Left cardiac atrium (tissue), 4 donors: ENCODE results near the gene TNFRSF18. TPM values are rescaled to one million over a fixed set of nuclear protein-coding genes. Genes with fewer than 3 reads are reported as not detected.
A peak's percentile ranks its signal among the peaks of the same experiment; 100 is the strongest.

Experiments used
- ATAC-seq, 2 donors: fragments of 200-7000 bp; cut with Tn5 transposase; one replicate each; pipeline ENCODE4 v1.9.1; 2020; ENCODE audit warnings: mild to moderate bottlenecking in 2 of 2, moderate library complexity in 2 of 2
- DNase-seq: peaks from one replicate; pipeline ENCODE4 v3.0.0-alpha.2; 2020
- intact Hi-C, 2 donors: fragments of 100-400 bp; cut with DNase I; formaldehyde crosslinking; loops; one replicate each; pipeline versions ENCODE4 v1.14.1 to v1.15.1; 2022 to 2023
- total RNA-seq, 2 donors: library from RNA; stranded (reverse); fragmentation: NEBNext Ultra II Directional; extraction: Animal tissue kit (Norgen Biotek cat#: 25700); gene quantifications; one replicate each; pipeline ENCODE4 v1.2.1, GENCODE V29; 2021
- donor health status: DM: no; HTN: yes; CAD: no.
- donor health status: DM: no; HTN: yes; CAD: no; lungs with severe emphysema.
- donor health status: DM: yes; HTN: yes; CAD: no.
- donor health status: Dilated cardiomyopathy.

Gene TNFRSF18
- total RNA-seq, 2 donors from 2014 or later, result 0.44 TPM; not detected in 1

DNA sequence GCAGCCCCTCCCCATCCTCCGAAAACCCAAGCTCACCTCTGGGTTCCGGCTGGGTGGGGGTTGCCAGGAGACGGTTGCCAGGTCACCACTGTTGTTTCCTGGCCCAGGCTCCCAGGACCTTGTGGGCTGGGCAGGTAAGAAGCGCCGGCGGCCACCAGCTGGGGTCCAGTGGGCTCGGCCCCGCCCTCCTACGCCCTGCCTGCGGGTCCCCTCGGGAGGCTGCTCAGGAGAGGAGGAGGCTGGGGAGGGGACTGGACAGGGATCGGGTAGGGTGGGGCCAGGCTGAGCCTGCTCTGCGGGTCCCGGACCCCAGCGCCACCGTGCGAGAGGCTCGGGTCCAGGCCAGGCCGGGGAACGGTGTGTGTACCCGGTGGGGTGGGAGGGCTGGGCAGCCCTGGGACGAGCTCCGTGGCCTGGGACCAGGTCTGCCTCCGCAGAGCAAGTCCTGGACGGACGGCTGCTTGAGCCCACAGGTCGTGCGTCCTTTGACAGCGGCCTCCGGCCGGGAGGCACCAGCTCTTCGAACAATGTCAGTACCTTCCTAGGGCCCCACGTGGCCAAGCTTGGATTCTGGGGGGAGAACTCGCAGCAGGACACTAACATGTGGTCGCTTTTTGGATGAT, 32.5 kb downstream of the TNFRSF18 start, which contains the start of gene TTLL10:
Gene TTLL10 (plus strand): TSS at position 88 of the 623 bp plus-strand sequence. CDS start 5,336 bp downstream, outside the sequence.
- intact Hi-C loops, result no loop called here
- ATAC-seq (no peak), DNase-seq (peak; percentile 25)

DNA sequence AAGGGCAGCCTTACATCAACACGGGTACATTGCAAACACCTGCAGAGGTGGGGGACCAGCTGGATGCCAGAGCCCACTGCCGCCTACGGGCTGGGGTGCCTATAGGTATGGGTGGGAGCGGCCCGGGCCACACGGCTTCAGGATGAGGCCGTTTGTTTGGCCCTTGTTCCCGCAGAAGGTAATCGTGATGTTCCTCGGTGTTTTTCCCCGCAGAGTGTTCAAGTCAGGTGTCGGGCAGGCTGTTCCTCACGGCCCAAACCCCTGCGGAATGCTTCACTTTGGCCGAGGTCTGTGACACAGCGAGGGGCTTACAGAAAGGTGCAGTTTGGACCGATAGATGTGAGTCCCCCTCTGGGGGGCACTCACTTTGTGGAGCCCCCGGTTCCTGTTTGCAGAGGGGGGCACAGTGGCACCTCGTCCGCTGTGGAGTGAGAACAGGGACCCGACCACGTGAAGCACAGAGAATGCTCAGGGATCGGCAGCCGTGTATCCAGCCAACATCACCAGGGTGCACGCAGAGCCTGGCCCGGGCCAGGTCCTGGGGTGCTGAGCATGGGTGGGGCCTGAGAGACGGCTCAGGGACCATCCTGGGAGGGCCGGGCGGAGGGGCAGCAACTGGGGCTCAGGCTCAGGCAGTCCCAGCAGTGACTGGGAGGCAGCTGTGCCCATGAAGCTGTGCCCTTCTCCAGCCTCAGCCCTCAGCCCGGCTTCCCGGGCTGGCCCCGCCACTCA, 33.2 kb downstream of the TNFRSF18 start:
- ATAC-seq (no peak), DNase-seq (no peak)
- intact Hi-C loops, result no loop called here

DNA sequence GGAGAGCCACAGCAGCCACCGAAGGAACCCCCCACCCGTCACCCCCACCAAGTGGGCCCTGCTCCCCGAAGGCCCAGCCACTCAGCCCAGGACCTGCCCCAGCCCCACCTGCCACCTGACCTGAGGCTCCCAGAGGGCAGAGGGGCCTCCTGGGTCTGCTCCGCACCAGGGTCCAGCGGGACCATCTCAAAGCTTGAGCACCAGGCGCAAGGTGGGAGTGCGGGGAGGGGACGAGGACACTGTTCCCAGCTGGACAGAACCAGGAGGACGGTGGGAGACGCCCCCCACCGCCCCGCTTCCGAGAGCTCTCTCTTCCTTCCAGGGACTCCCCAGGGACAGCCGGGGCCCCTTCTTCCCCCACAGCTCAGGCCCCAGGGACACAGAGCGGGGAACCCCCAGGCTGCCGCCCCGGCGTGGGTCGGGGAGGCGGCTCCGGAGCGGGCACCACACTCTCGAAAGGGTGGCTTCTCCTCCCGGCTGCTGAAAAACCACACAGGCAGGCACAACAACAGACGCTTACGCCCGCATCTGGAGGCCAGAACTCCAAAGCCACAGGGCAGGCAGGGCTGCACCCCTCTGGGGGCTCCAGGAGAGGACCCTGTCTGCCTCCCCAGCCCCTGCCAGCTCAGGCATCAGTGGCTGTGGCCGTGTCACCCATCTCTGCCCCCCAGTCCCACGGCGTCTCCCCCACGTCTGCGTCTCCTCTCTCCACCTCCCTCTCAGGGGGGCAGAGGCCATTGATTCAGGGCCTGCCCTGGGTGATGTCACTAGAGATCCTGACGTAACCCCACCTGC, 34.6 kb downstream of the TNFRSF18 start:
- peak; percentile 17 for DNase-seq
- intact Hi-C loops, result no loop called here
- no peak for ATAC-seq

- intact Hi-C loops, result no loop called here
- DNase-seq (no peak), ATAC-seq (no peak)
These were observed 35.2 kb downstream of the TNFRSF18 start for GRCh38 chr1:1171161-1171545.

- DNase-seq (no peak), ATAC-seq (no peak)
- intact Hi-C loops, result no loop called here
These were observed 35.9 kb downstream of the TNFRSF18 start for GRCh38 chr1:1170215-1171091.

DNA sequence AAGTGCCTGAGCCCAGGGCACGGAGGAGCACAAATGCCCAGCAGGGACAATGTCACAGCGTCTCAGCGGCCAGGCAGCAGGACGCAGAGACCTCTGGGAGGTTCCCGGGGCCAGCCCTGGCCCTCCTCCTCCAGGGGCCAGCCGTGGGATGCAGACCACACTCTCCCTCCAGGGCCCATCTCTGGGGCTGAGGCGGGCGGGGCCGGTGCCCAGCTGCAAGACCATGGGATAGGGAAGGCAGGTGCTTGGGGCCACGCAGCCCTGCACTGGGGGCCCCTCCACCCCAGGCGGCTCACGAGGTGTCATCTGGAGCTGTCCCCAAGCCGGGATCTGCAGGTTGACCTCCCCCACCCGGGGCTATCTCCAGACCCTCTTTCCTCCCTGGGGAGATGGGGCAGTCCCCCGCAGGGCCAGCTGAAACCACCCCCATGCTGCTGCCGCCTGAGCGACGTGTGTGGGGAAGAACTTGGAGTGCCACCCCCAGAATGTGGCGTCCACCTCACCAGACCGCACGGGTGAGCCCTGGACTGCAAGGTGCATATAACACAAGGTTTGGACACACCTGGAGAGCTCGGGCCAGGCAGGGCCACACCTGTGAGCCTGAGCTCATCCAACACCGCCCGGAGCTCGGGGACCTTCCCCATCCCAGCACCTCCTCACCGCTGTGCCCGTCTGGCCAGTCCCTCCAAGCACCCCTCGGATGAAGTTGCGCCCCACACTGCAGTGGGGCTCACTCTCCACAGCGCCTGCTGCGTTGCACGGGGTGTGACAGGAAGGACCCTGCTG, 36.8 kb downstream of the TNFRSF18 start:
- ATAC-seq (no peak), DNase-seq (peak; percentile 11)

GRCh38 chr1:1168451-1169411, 37.7 kb downstream of the TNFRSF18 start:
- peak; percentile 15 for DNase-seq
- intact Hi-C loops, result no loop called here
- no peak for ATAC-seq

More for the DNA sequence above, 36.8 kb downstream of the TNFRSF18 start:
- intact Hi-C loops, result no loop called here

GRCh38 chr1:1167841-1168450, 38.4 kb downstream of the TNFRSF18 start:
- no peak for ATAC-seq
- DNase-seq, result peak; percentile 9
- intact Hi-C loops, result no loop called here

DNA sequence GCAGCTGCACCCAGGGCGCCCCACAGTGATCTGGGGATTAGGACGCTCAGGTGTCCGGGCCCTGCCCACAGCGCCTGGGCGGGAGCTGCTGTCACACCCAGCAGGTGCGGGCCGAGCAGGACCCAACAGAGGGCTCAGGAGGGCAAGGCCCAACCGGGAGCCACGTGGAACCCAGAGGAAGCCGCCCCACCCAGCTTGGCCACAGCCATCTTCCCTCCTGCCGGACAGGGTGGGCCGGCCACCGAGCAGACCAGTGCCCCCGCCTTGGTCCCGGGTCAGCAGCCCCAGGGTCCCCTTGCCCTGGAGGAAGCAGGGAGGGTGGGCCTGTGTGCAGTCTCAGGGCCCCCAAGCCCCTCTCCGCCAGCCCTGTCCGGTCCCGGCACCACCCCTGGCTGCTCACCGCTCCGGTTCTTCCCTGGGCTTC, 39.0 kb downstream of the TNFRSF18 start:
- no peak for ATAC-seq
- DNase-seq, result no peak
- intact Hi-C loops, result no loop called here

DNA sequence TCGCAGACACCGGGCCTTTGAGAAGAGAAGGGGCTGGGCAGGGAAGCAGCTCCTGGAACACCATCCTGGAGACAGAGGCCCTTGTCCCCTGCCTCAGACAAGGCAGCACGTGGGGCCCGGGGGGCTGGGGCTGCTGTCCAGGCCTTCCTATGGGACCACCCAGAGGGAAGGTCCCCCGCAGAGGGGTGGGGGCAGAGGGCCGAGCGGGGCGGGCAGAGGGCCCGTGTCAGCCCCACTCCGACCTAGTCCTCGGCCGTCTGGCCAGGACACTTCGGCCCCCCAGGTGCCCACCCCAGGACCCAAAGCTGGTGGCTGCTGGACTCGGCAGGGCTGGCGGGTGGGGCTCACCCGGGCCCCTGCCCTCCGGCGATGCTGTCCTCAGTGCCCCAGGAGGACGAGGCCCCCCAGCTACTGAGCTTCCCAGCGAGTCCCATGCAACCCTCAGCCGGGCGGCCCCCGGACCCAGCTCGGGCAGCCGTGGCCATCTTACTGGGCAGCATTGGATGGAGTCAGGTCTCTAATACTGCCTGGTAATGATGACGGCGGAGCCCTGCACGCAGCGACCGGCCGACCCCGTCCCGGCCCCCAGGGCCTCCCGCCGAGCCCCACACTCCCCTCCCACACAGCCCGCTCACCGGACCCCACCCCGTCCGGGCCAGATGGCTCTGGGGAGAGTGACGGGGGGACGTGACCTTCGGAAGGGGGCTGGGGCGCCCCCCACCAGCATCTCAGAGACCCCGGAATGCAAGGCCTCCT, 39.6 kb downstream of the TNFRSF18 start:
- ATAC-seq (no peak), DNase-seq (no peak)
- intact Hi-C loops, result no loop called here

DNA sequence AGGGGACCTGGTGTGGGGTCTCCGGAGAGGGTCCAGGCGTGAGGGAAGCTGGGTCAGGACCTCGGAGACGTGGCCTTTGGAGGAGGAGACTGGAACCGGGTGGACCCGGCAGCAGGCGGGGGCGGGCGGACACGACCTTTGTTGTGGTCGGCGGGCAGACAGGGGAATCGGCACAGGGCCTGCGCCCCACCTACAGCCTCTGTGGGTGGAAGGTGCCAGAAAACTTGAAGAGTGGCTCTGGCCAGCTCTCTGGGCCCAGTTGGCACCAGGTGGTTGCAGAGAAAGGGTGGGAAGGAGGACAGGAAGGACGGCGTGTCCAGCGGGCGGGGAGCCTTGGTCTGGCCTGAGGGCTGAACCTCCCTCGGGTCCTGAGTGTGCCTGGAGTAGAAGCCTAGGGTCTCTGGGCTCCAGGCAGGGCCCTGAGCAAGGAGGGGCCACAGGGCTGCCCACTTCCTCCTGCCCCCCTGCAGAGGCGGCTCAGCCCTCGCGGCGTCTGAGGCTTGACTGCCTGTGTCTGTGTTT, 40.4 kb downstream of the TNFRSF18 start:
- ATAC-seq, result no peak
- intact Hi-C loops, result no loop called here
- no peak for DNase-seq

- DNase-seq (no peak), ATAC-seq (no peak)
- intact Hi-C loops, result no loop called here
These were observed 40.9 kb downstream of the TNFRSF18 start for GRCh38 chr1:1165485-1165884.

DNA sequence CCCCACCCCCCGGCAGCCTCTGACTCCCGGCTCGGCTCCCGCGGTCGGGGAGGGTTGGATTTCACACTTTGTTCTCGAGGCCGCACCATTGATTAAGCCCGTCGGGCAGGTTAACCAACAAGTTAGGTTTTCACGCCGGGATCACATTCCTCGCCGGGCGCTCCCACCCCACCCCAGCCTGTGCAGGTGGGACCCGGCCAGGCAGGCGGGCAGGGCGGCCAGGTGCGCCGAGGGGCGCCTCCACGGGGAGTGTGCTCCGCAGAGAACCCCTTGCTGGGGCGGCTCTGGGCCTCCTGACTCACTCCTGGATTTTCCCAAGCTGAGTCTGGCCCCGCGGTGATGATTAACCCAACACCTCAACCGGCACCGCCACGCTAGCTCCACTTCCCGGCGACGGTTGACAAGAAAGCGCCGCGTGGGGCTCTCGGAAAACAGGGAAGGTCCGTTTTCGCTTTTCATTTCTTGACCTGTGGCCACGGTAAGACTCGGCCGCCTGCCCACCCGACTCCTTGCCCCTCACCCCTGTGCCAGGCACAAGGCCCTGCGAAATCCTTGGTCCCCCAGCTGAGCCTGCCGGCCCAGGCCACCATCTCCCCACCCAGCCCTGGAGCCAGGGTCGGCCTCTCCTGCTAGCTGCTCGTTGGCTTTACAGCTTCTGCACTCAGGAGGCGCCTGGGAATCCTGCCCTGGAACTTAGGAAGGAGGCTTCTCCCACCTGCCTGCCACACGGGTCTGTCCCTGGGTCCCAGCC, 41.5 kb downstream of the TNFRSF18 start:
- DNase-seq (no peak), ATAC-seq (no peak)
- intact Hi-C loops, result no loop called here

GRCh38 chr1:1164361-1164700, 42.1 kb downstream of the TNFRSF18 start:
- no peak for ATAC-seq
- intact Hi-C loops, result no loop called here
- no peak for DNase-seq

- no peak for ATAC-seq
- intact Hi-C loops, result no loop called here
- no peak for DNase-seq
These were observed 42.8 kb downstream of the TNFRSF18 start for GRCh38 chr1:1163538-1164070.
